Glutamatergic neuron (in vitro differentiated cells): ENCODE data around the gene HS3ST2. TPM values are rescaled to one million over a fixed set of nuclear protein-coding genes. Genes with fewer than 3 reads are reported as not detected.

Experiments used
- DNase-seq: peaks from one replicate; pipeline ENCODE4 v3.0.0; 2022
- H3K27ac Mint-ChIP-seq: one replicate; pipeline ENCODE4 v1.8.0; 2020; ENCODE audit warnings: mild to moderate bottlenecking, mixed read lengths, inconsistent platforms; ENCODE audit not compliant: unreplicated experiment
- H3K27me3 Mint-ChIP-seq: one replicate; pipeline ENCODE4 v1.8.0; 2020; ENCODE audit warnings: mild to moderate bottlenecking, moderate library complexity, mixed read lengths, inconsistent platforms; ENCODE audit not compliant: unreplicated experiment
- H3K36me3 Mint-ChIP-seq: one replicate; pipeline ENCODE4 v1.8.0; 2020; ENCODE audit warnings: mild to moderate bottlenecking, mixed read lengths, inconsistent platforms; ENCODE audit not compliant: unreplicated experiment
- H3K4me1 Mint-ChIP-seq: one replicate; pipeline ENCODE4 v1.8.0; 2020; ENCODE audit warnings: mild to moderate bottlenecking, low read depth, mixed read lengths, inconsistent platforms; ENCODE audit not compliant: unreplicated experiment
- H3K4me3 Mint-ChIP-seq: one replicate; pipeline ENCODE4 v1.8.0; 2020; ENCODE audit warnings: mild to moderate bottlenecking, mixed read lengths, inconsistent platforms; ENCODE audit not compliant: unreplicated experiment
- H3K9me3 Mint-ChIP-seq: one replicate; pipeline ENCODE4 v1.8.0; 2020; ENCODE audit warnings: mild to moderate bottlenecking, moderate library complexity, mixed read lengths, inconsistent platforms; ENCODE audit not compliant: unreplicated experiment
- total RNA-seq: library from RNA; stranded (reverse); fragmentation: NEBNext Ultra II Directional; extraction: Animal tissue kit (Norgen Biotek cat#: 25700); gene quantifications from one replicate; pipeline ENCODE4 v1.2.1, GENCODE V29; 2021; ENCODE audit not compliant: unreplicated experiment
- TF ChIP-seq, protein P1 (sequence below): fragments of 200-600 bp; sonication (generic); IDR thresholded peaks from one replicate; pipeline ENCODE4 v1.5.0; 2021; ENCODE audit not compliant: partially characterized antibody, unreplicated experiment

Gene HS3ST2
- total RNA-seq, 1 donor from 2014 or later: 32.5 TPM

GRCh38 chr16:22923491-22923890, 109.5 kb downstream of the HS3ST2 start:
- TF ChIP-seq, protein P1, sequence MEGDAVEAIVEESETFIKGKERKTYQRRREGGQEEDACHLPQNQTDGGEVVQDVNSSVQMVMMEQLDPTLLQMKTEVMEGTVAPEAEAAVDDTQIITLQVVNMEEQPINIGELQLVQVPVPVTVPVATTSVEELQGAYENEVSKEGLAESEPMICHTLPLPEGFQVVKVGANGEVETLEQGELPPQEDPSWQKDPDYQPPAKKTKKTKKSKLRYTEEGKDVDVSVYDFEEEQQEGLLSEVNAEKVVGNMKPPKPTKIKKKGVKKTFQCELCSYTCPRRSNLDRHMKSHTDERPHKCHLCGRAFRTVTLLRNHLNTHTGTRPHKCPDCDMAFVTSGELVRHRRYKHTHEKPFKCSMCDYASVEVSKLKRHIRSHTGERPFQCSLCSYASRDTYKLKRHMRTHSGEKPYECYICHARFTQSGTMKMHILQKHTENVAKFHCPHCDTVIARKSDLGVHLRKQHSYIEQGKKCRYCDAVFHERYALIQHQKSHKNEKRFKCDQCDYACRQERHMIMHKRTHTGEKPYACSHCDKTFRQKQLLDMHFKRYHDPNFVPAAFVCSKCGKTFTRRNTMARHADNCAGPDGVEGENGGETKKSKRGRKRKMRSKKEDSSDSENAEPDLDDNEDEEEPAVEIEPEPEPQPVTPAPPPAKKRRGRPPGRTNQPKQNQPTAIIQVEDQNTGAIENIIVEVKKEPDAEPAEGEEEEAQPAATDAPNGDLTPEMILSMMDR: no peak
- DNase-seq: no peak
- peaks cover 5% of the 10 kb centered on the region for H3K4me1 Mint-ChIP-seq
- H3K36me3 Mint-ChIP-seq: peaks cover 5% of the 10 kb centered on the region
- no peak overlapping the region for H3K4me3 Mint-ChIP-seq
- H3K27me3 Mint-ChIP-seq: peaks cover 3% of the 10 kb centered on the region
- H3K27ac Mint-ChIP-seq: no peak overlapping the region
- peaks cover 1% of the 10 kb centered on the region for H3K9me3 Mint-ChIP-seq

DNA sequence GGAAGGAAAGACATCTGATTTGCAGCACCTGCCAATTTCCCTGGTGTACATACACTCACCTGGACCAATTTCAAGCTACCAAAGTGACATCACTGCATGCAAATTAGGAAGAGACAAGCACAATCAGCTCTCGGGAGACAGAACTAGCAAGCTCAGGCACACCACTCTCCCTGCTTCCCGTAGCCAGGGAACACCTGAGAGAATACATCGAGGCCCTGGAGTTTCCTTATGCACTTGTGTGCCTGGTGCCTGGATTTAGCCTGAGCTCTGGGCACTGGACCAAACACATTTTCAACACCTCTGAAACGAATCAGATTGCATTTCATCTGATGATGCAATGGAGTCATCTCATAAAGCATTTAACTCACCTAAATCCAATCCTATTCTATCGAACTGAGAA, 110.5 kb downstream of the HS3ST2 start:
- H3K36me3 Mint-ChIP-seq: peaks cover 5% of the 10 kb centered on the region
- peaks cover 3% of the 10 kb centered on the region for H3K27me3 Mint-ChIP-seq
- H3K9me3 Mint-ChIP-seq: peaks cover 1% of the 10 kb centered on the region
- H3K4me3 Mint-ChIP-seq: no peak overlapping the region
- peaks cover 5% of the 10 kb centered on the region for H3K4me1 Mint-ChIP-seq
- no peak for DNase-seq
- TF ChIP-seq, protein P1: no peak
- no peak overlapping the region for H3K27ac Mint-ChIP-seq

- Mint-ChIP-seq H3K4me1 (peaks cover 5% of the 10 kb centered on the region), H3K27me3 (peaks cover 3% of the 10 kb centered on the region), H3K4me3 (no peak overlapping the region), H3K27ac (no peak overlapping the region), H3K36me3 (peaks cover 5% of the 10 kb centered on the region), H3K9me3 (peaks cover 1% of the 10 kb centered on the region)
- TF ChIP-seq, protein P1: no peak
- no peak for DNase-seq
Measured at GRCh38 chr16:22926105-22926751, 112.3 kb downstream of the HS3ST2 start.

DNA sequence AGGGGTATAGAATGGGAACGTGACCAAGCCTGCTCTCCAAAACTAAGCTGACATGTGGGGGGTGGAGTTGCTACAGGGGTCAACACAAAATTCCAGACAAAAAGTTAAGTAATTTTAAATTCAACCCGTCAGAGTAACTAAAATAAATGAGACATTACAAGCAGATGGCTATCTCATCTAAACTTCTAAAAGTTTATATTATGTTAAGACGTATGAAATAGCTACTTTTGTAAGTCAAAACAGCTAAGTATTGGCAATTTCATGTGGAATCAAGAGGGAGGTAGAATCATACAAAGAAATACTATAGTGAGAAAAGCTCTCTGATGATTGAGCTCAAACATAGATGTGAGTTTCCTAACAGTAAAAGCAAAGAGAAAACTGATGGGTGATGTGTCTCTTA, 113.3 kb downstream of the HS3ST2 start:
- Mint-ChIP-seq H3K4me1 (peaks cover 5% of the 10 kb centered on the region), H3K27me3 (peaks cover 3% of the 10 kb centered on the region)

GRCh38 chr16:22928882-22929435, 115.0 kb downstream of the HS3ST2 start:
- TF ChIP-seq, protein P1: no peak
- H3K4me1 Mint-ChIP-seq: peaks cover 5% of the 10 kb centered on the region
- no peak overlapping the region for H3K4me3 Mint-ChIP-seq
- DNase-seq: no peak
- peaks cover 3% of the 10 kb centered on the region for H3K27me3 Mint-ChIP-seq
- H3K27ac Mint-ChIP-seq: no peak overlapping the region
- peaks cover 1% of the 10 kb centered on the region for H3K9me3 Mint-ChIP-seq
- no peaks in the 10 kb centered on the region for H3K36me3 Mint-ChIP-seq

More for the DNA sequence above, 113.3 kb downstream of the HS3ST2 start:
- peaks cover 1% of the 10 kb centered on the region for H3K9me3 Mint-ChIP-seq
- no peak overlapping the region for H3K27ac Mint-ChIP-seq
- TF ChIP-seq, protein P1: no peak
- no peaks in the 10 kb centered on the region for H3K36me3 Mint-ChIP-seq
- H3K4me3 Mint-ChIP-seq: no peak overlapping the region
- no peak for DNase-seq
